Measurements from ENCODE around the gene DHCR7.
A peak's percentile ranks its signal among the peaks of the same experiment; 100 is the strongest.
"Not testable (repeated sequence)": the region's sequence is repeated elsewhere in the genome, so short reads cannot be mapped to it uniquely, and the experiment has no call there.

The DHCR7 gene

GRCh38 chr11:71436861-71437260, 11.3 kb downstream of the DHCR7 start:
- DNase-seq, result no peak

- no peak for DNase-seq
These were observed 12.8 kb downstream of the DHCR7 start for GRCh38 chr11:71435278-71435951.

GRCh38 chr11:71434576-71435130, 13.5 kb downstream of the DHCR7 start:
- DNase-seq, result no peak

GRCh38 chr11:71433648-71434450, 14.3 kb downstream of the DHCR7 start:
- DNase-seq, result no peak

- no peak for DNase-seq
These were observed 15.2 kb downstream of the DHCR7 start for GRCh38 chr11:71432761-71433647.

- DNase-seq, result no peak
These were observed 16.9 kb downstream of the DHCR7 start for GRCh38 chr11:71431271-71431670.

- DNase-seq, result no peak
These were observed 18.0 kb downstream of the DHCR7 start for GRCh38 chr11:71430166-71430565.

GRCh38 chr11:71429701-71430100, 18.5 kb downstream of the DHCR7 start:
- DNase-seq, result no peak

- DNase-seq, result no peak
These were observed 19.2 kb downstream of the DHCR7 start for GRCh38 chr11:71428861-71429435.

GRCh38 chr11:71426413-71426812, 21.8 kb downstream of the DHCR7 start:
- DNase-seq, result no peak

GRCh38 chr11:71425860-71426259, 22.3 kb downstream of the DHCR7 start:
- no peak for DNase-seq

GRCh38 chr11:71425409-71425808, 22.8 kb downstream of the DHCR7 start:
- DNase-seq, result no peak

GRCh38 chr11:71423181-71423790, 24.9 kb downstream of the DHCR7 start:
- DNase-seq, result no peak

GRCh38 chr11:71422318-71422717, 25.9 kb downstream of the DHCR7 start:
- DNase-seq, result not testable (repeated sequence)

- DNase-seq, result no peak
These were observed 26.7 kb downstream of the DHCR7 start for GRCh38 chr11:71421392-71421950.

- DNase-seq, result peak; percentile 70
These were observed 27.5 kb downstream of the DHCR7 start for GRCh38 chr11:71420455-71421241.

- peak; percentile 62 for DNase-seq
These were observed 29.6 kb downstream of the DHCR7 start for GRCh38 chr11:71418643-71419042.

- no peak for DNase-seq
These were observed 33.5 kb downstream of the DHCR7 start for GRCh38 chr11:71414645-71415044.

- DNase-seq, result no peak
These were observed 37.7 kb downstream of the DHCR7 start for GRCh38 chr11:71410363-71410966.

- no peak for DNase-seq
These were observed 39.4 kb downstream of the DHCR7 start for GRCh38 chr11:71408826-71409225.

GRCh38 chr11:71407356-71407755, 40.8 kb downstream of the DHCR7 start:
- no peak for DNase-seq
